Esophagus squamous epithelium (tissue), 5 donors: ENCODE results near the gene SNRNP25. TPM values are rescaled to one million over a fixed set of nuclear protein-coding genes. Genes with fewer than 3 reads are reported as not detected.

Experiments used
- DNase-seq: peaks from one replicate; lab custom pipeline; 2025; lab: John Stamatoyannopoulos, UW
- H3K27ac ChIP-seq, 4 donors: fragments of 200-600 bp; sonication (generic); one replicate each; pipeline ENCODE4 v1.5.1; 2016 to 2019; ENCODE audit warnings: mild to moderate bottlenecking in 1 of 4
- H3K27me3 ChIP-seq, 4 donors: fragments of 200-600 bp; sonication (generic); 1 replicate in 3 of 4; 2 replicates in 1 of 4; pipeline versions ENCODE4 v1.5.1 to v1.6.0; 2017 to 2021; ENCODE audit warnings: antibody characterized with exemption in 1 of 4
- H3K36me3 ChIP-seq, 3 donors: fragments of 200-600 bp; sonication (generic); one replicate each; pipeline ENCODE4 v1.5.1; 2016 to 2019
- H3K4me1 ChIP-seq, 3 donors: fragments of 200-600 bp; sonication (generic); one replicate each; pipeline ENCODE4 v1.5.1; 2017 to 2019
- H3K4me3 ChIP-seq, 4 donors: fragments of 200-600 bp; sonication (generic); 1 replicate in 3 of 4; 2 replicates in 1 of 4; pipeline ENCODE4 v1.5.1; 2016 to 2019; ENCODE audit warnings: mild to moderate bottlenecking in 2 of 4, moderate library complexity in 1 of 4
- H3K9me3 ChIP-seq, 3 donors: fragments of 200-600 bp; sonication (generic); one replicate each; pipeline ENCODE4 v1.5.1; 2016 to 2019
- CTCF ChIP-seq, 6 experiments: fragments of 450-650 bp in 4 of 6; fragments of 200-600 bp in 2 of 6; sonication (generic) in 2 of 6; IDR thresholded peaks; one replicate each; pipeline ENCODE4 v1.5.1; 2016 to 2019; ENCODE audit warnings: antibody characterized with exemption in 6 of 6, mild to moderate bottlenecking in 4 of 6, moderate library complexity in 4 of 6
- POLR2A ChIP-seq, 4 donors: fragments of 450-650 bp; IDR thresholded peaks; one replicate each; pipeline ENCODE4 v1.6.1; 2017; ENCODE audit warnings: antibody characterized with exemption in 4 of 4, mild to moderate bottlenecking in 4 of 4, moderate library complexity in 3 of 4
- WGBS, 2 donors: methylation state at CpG; one replicate each; pipeline ENCODE4 v1.1.5; 2018; 5-methylcytosine and 5-hydroxymethylcytosine counted together
- intact Hi-C: fragments of 100-400 bp; cut with DNase I; formaldehyde crosslinking; loops from one replicate; pipeline ENCODE4 v1.15.0; 2022
- total RNA-seq, 4 donors: library from RNA; depleted of rRNA; stranded (reverse); fragments of >200 nt; gene quantifications; one replicate each; pipeline ENCODE4 v1.1.0, GENCODE V29; 2016
- donor health status: DM: yes; HTN: yes; CAD: no.

SNRNP25 gene
- total RNA-seq, 4 donors from 2014 or later = 12.4 to 30.0 (median 17.9) TPM

GRCh38 chr16:56231-56927 lies 2.8 kb downstream of the SNRNP25 start:
- Histone ChIP-seq H3K4me3 (no peak overlapping the region), H3K27ac (no peak overlapping the region), H3K4me1 (peaks cover 9 to 32% (median 12%) of the 10 kb centered on the region in 3 donors), H3K27me3 (no peaks in the 10 kb centered on the region), H3K9me3 (no peaks in the 10 kb centered on the region), H3K36me3 (peaks cover 27 to 64% (median 44%) of the 10 kb centered on the region in 3 donors)
- no peak for DNase-seq
- intact Hi-C loops = no loop called here
- TF ChIP-seq POLR2A (IDR thresholded peaks at IDR 0.05) = no peak
- no peak for TF ChIP-seq CTCF (IDR thresholded peaks at IDR 0.05)
- 74 to 94% methylated on average over 3 to 10 of the region's 17 CpGs for WGBS, 2 donors

GRCh38 chr16:57711-58110 lies 4.1 kb downstream of the SNRNP25 start:
- Histone ChIP-seq H3K4me3 (no peak overlapping the region), H3K36me3 (peaks cover 41 to 77% (median 56%) of the 10 kb centered on the region in 3 donors), H3K9me3 (no peaks in the 10 kb centered on the region), H3K4me1 (peaks cover 6 to 18% (median 9%) of the 10 kb centered on the region in 3 donors), H3K27me3 (no peaks in the 10 kb centered on the region), H3K27ac (no peak overlapping the region)
- intact Hi-C loops = no loop called here
- 75 to 86% methylated on average over 1 to 6 of the region's 8 CpGs for WGBS, 2 donors
- no peak for TF ChIP-seq POLR2A (IDR thresholded peaks at IDR 0.05)
- TF ChIP-seq CTCF (IDR thresholded peaks at IDR 0.05) = no peak
- no peak for DNase-seq

- TF ChIP-seq CTCF (IDR thresholded peaks at IDR 0.05) (no peak), POLR2A (IDR thresholded peaks at IDR 0.05) (no peak)
- no peak for DNase-seq
- Histone ChIP-seq H3K27me3 (no peaks in the 10 kb centered on the region), H3K4me3 (no peak overlapping the region), H3K36me3 (peaks cover 48 to 88% (median 67%) of the 10 kb centered on the region in 3 donors), H3K9me3 (no peaks in the 10 kb centered on the region), H3K27ac (no peak overlapping the region), H3K4me1 (peaks cover 6 to 14% (median 6%) of the 10 kb centered on the region in 3 donors)
- 79 to 85% methylated on average over 11 to 12 of the region's 29 CpGs for WGBS, 2 donors
- intact Hi-C loops = no loop called here
Observed at GRCh38 chr16:58491-59439, 5.1 kb downstream of the SNRNP25 start.

GRCh38 chr16:59440-60059 lies 5.9 kb downstream of the SNRNP25 start:
- no peak for DNase-seq
- WGBS, 2 donors = 91 to 93% methylated on average over 8 to 9 of the region's 14 CpGs
- peaks cover 0 to 7% (median under 1%) of the 10 kb centered on the region in 3 donors for H3K4me1 ChIP-seq
- no peaks in the 10 kb centered on the region for H3K9me3 ChIP-seq
- H3K4me3 ChIP-seq = no peak overlapping the region
- no peaks in the 10 kb centered on the region for H3K27me3 ChIP-seq
- H3K27ac ChIP-seq = no peak overlapping the region
- TF ChIP-seq POLR2A (IDR thresholded peaks at IDR 0.05) = no peak
- TF ChIP-seq CTCF (IDR thresholded peaks at IDR 0.05) = no peak
- intact Hi-C loops = no loop called here
- peaks cover 53 to 96% (median 69%) of the 10 kb centered on the region in 3 donors for H3K36me3 ChIP-seq
